Osteoblast (primary cell): ENCODE results near the gene COBL. TPM values are rescaled to one million over a fixed set of nuclear protein-coding genes. Genes with fewer than 3 reads are reported as not detected.

Experiments
- DNase-seq: peaks from one replicate; pipeline ENCODE4 v3.0.0; 2011; ENCODE audit warnings: low spot score, mixed read lengths; ENCODE audit not compliant: insufficient read length; ENCODE audit errors: missing footprints
- H2AFZ ChIP-seq: 2 replicates; pipeline ENCODE4 v1.6.0; 2011; ENCODE audit warnings: mild to moderate bottlenecking, low read length
- H3K27ac ChIP-seq: 2 replicates; pipeline ENCODE4 v1.5.1; 2011; ENCODE audit warnings: mild to moderate bottlenecking, low read depth, low read length, moderate library complexity
- H3K27me3 ChIP-seq: 2 replicates; pipeline ENCODE4 v1.6.0; 2012; ENCODE audit warnings: mild to moderate bottlenecking, control low read depth, inconsistent platforms, low read length, moderate library complexity; ENCODE audit not compliant: insufficient read depth
- H3K36me3 ChIP-seq: 2 replicates; pipeline ENCODE4 v1.5.1; 2011; ENCODE audit warnings: mild to moderate bottlenecking, low read length, control low read depth, moderate library complexity; ENCODE audit not compliant: insufficient read depth
- H3K4me1 ChIP-seq: 2 replicates; pipeline ENCODE4 v1.5.1; 2011; ENCODE audit warnings: mild to moderate bottlenecking, low read length, control low read depth, moderate library complexity; ENCODE audit not compliant: insufficient read depth
- H3K4me2 ChIP-seq: 2 replicates; pipeline ENCODE4 v1.6.0; 2011; ENCODE audit warnings: mild to moderate bottlenecking, low read length; ENCODE audit not compliant: insufficient read depth
- H3K4me3 ChIP-seq: fragments of 200-600 bp; sonication (generic); 3 replicates; pipeline ENCODE4 v1.5.1; 2012; ENCODE audit warnings: mild to moderate bottlenecking, low read length, inconsistent platforms; ENCODE audit not compliant: insufficient read depth
- H3K79me2 ChIP-seq: 2 replicates; pipeline ENCODE4 v1.6.0; 2012; ENCODE audit warnings: mild to moderate bottlenecking, low read length, control low read depth, inconsistent platforms; ENCODE audit not compliant: insufficient read depth
- H3K9me3 ChIP-seq: 2 replicates; pipeline ENCODE4 v1.5.1; 2011; ENCODE audit warnings: low read depth, low read length, control low read depth
- H4K20me1 ChIP-seq: 2 replicates; pipeline ENCODE4 v1.6.0; 2012; ENCODE audit warnings: mild to moderate bottlenecking, low read length, control low read depth; ENCODE audit not compliant: insufficient read depth
- total RNA-seq: library from RNA; depleted of rRNA; stranded (reverse); fragments of >200 nt; gene quantifications from 2 replicates; pipeline ENCODE4 v1.2.3, GENCODE V29; 2012
- TF ChIP-seq, protein P1 (sequence below): IDR thresholded peaks from 2 replicates; pipeline ENCODE4 v1.5.1; 2011; ENCODE audit warnings: mild to moderate bottlenecking, low read depth, low read length, moderate library complexity; ENCODE audit errors: extremely low read depth

The COBL gene
- total RNA-seq, 1 donor: under 0.01 TPM

DNA sequence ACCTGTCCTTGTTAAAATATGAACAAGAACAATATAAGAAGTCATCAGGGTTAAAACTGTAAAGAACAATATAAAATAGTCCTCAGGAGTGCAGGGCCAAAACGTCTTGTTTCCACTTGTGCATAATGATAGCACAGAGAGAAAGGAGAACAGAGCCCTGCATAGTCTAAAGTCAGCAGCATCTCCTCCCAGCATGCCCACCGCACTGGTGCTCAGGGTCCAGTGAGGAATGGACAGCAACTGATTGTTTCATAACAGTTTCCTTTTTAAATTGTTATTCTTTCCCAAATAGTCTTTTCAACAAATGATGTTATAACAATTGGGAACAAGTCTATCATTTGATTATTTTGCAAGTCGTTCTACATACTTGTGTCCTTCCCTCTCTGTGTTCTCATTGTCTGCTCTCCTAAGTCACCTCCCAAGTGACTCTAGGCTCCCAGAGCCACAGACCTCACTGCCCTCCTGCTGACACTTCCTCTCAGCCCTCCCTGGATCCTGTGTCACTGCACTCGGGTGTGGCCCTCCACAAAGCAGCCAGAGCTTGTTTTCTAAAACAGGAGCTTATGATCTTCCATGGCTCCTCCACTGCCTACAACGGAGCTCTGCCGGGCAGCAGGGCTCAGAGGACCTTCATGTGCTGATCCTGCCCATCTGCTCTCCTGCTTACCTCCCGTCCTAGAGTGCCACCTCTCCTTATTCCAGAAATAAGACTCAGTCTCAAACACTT is 27.6 kb downstream of the COBL start:
- H3K79me2 ChIP-seq: no peaks in the 10 kb centered on the region
- H4K20me1 ChIP-seq: no peaks in the 10 kb centered on the region
- no peaks in the 10 kb centered on the region for H3K27me3 ChIP-seq
- no peak for DNase-seq
- H3K4me1 ChIP-seq: no peaks in the 10 kb centered on the region
- no peak overlapping the region for H3K27ac ChIP-seq
- no peak overlapping the region for H2AFZ ChIP-seq
- TF ChIP-seq, protein P1, sequence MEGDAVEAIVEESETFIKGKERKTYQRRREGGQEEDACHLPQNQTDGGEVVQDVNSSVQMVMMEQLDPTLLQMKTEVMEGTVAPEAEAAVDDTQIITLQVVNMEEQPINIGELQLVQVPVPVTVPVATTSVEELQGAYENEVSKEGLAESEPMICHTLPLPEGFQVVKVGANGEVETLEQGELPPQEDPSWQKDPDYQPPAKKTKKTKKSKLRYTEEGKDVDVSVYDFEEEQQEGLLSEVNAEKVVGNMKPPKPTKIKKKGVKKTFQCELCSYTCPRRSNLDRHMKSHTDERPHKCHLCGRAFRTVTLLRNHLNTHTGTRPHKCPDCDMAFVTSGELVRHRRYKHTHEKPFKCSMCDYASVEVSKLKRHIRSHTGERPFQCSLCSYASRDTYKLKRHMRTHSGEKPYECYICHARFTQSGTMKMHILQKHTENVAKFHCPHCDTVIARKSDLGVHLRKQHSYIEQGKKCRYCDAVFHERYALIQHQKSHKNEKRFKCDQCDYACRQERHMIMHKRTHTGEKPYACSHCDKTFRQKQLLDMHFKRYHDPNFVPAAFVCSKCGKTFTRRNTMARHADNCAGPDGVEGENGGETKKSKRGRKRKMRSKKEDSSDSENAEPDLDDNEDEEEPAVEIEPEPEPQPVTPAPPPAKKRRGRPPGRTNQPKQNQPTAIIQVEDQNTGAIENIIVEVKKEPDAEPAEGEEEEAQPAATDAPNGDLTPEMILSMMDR: no peak
- H3K9me3 ChIP-seq: no peaks in the 10 kb centered on the region
- H3K4me3 ChIP-seq: no peak overlapping the region
- H3K4me2 ChIP-seq: no peak overlapping the region
- H3K36me3 ChIP-seq: no peaks in the 10 kb centered on the region

DNA sequence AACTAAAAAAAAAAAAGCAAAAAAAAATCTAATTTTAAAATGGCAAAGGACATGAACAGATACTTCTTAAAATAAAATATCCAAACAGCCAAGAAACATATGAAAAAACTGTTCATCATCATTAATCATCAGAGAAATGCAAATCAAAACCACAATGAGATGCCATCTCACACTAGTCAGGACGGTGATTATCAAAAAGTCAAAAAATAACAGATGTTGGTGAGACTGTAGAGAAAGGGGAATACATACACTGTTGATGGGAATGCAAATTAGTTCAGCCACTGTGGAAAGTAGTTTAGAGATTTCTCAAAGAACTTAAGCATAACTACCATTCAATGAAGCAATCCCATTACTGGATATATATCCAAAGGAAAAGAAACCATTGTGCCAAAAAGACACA is 30.2 kb downstream of the COBL start:
- TF ChIP-seq, protein P1: no peak
- Histone ChIP-seq H3K27me3 (no peaks in the 10 kb centered on the region), H2AFZ (no peak overlapping the region), H3K27ac (no peak overlapping the region), H3K9me3 (no peaks in the 10 kb centered on the region), H3K36me3 (no peaks in the 10 kb centered on the region), H4K20me1 (no peaks in the 10 kb centered on the region), H3K4me3 (no peak overlapping the region), H3K4me1 (no peaks in the 10 kb centered on the region), H3K79me2 (no peaks in the 10 kb centered on the region), H3K4me2 (no peak overlapping the region)
- DNase-seq: no peak

DNA sequence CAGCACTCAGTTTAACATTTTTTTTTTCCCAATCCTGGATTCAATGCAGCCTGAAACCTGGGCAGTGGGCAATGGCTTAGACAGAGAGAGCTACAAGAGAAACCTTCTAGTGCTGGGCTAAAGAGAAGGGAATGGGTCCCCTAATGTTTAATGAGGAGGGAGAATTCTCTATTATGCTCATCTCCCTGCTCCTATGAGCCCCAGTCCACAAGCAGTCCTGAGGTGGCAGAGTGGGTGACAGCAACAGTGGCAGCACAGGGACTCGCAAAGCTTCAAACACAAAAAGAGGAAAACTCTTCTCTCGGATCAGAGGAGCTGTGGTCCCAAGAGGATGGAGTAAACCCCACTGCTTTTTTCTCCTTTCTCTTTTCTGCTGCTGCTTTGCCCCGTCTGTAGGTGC is 36.5 kb downstream of the COBL start:
- no peaks in the 10 kb centered on the region for H3K27me3 ChIP-seq
- H3K4me3 ChIP-seq: no peak overlapping the region
- no peak overlapping the region for H3K4me2 ChIP-seq
- no peaks in the 10 kb centered on the region for H4K20me1 ChIP-seq
- H3K9me3 ChIP-seq: no peaks in the 10 kb centered on the region
- no peak for DNase-seq
- TF ChIP-seq, protein P1: no peak
- no peak overlapping the region for H3K27ac ChIP-seq
- H3K36me3 ChIP-seq: no peaks in the 10 kb centered on the region
- H3K79me2 ChIP-seq: no peaks in the 10 kb centered on the region
- no peaks in the 10 kb centered on the region for H3K4me1 ChIP-seq
- no peak overlapping the region for H2AFZ ChIP-seq

DNA sequence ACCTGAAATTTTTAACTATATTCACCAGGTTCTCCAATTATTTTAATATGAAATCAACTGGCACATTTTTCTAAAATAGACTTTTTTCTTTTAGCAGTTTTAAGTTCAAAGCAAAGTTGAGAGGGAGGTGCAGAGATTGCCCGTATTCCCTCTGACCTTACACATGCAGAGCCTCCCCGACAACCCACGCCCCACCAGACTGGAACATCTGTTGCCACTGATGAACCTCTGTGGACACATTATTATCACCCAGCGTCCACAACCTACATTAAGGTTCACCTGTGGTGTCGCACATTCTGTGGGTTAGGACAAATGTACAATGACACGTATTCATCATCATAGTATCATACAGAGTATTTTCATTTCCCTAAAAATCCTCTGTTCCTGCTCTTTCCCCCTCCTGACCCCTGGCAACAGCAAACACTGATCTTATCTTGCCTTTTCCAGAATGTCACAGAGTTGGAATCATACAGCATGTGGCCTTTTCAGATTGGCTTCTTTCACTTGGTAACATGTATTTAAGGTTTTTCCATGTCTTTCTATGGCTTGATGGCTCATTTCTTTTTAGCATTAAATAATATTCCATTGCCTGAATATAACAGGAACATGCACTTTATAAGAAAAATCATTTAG is 37.1 kb downstream of the COBL start:
- H3K4me3 ChIP-seq: no peak overlapping the region

More for the DNA sequence above, 37.1 kb downstream of the COBL start:
- H3K36me3 ChIP-seq: no peaks in the 10 kb centered on the region
- no peak overlapping the region for H3K27ac ChIP-seq
- no peaks in the 10 kb centered on the region for H3K27me3 ChIP-seq
- TF ChIP-seq, protein P1: no peak
- DNase-seq: no peak
- H3K79me2 ChIP-seq: no peaks in the 10 kb centered on the region
- no peak overlapping the region for H2AFZ ChIP-seq
- H3K4me1 ChIP-seq: no peaks in the 10 kb centered on the region
- H3K4me2 ChIP-seq: no peak overlapping the region
- H4K20me1 ChIP-seq: no peaks in the 10 kb centered on the region
- no peaks in the 10 kb centered on the region for H3K9me3 ChIP-seq
